GM18498 (cell line): ENCODE results near the gene CTSL.

Experiments
- ATAC-seq: cut with Tn5 transposase; IDR thresholded peaks from one replicate; pipeline ENCODE4 v1.9.1; 2021; ENCODE audit warnings: mild to moderate bottlenecking, moderate library complexity; ENCODE audit not compliant: unreplicated experiment

Gene CTSL

GRCh38 chr9:87699835-87700234 is 26.1 kb upstream of the CTSL start:
- no peak for ATAC-seq

- no peak for ATAC-seq
Observed at GRCh38 chr9:87701491-87701890, 24.4 kb upstream of the CTSL start.

GRCh38 chr9:87701931-87702421 is 23.9 kb upstream of the CTSL start:
- ATAC-seq = no peak

GRCh38 chr9:87702921-87703320 is 23.0 kb upstream of the CTSL start:
- no peak for ATAC-seq

- no peak for ATAC-seq
Observed at GRCh38 chr9:87703636-87704276, 22.2 kb upstream of the CTSL start.

GRCh38 chr9:87704342-87704741 is 21.6 kb upstream of the CTSL start:
- no peak for ATAC-seq

GRCh38 chr9:87706066-87706739 is 19.7 kb upstream of the CTSL start:
- ATAC-seq = no peak

- no peak for ATAC-seq
Observed at GRCh38 chr9:87707805-87708506, 18.0 kb upstream of the CTSL start.

- ATAC-seq = no peak
Observed at GRCh38 chr9:87708546-87708945, 17.4 kb upstream of the CTSL start.

- no peak for ATAC-seq
Observed at GRCh38 chr9:87708986-87709728, 16.8 kb upstream of the CTSL start.

- no peak for ATAC-seq
Observed at GRCh38 chr9:87710443-87710842, 15.5 kb upstream of the CTSL start.

GRCh38 chr9:87711857-87712800 is 13.8 kb upstream of the CTSL start:
- ATAC-seq = no peak

GRCh38 chr9:87712801-87713277 is 13.1 kb upstream of the CTSL start:
- ATAC-seq = no peak

GRCh38 chr9:87713278-87713987 is 12.5 kb upstream of the CTSL start:
- ATAC-seq = no peak

- ATAC-seq = no peak
Observed at GRCh38 chr9:87713988-87714330, 12.0 kb upstream of the CTSL start.

- ATAC-seq = no peak
Observed at GRCh38 chr9:87714819-87715218, 11.1 kb upstream of the CTSL start.

GRCh38 chr9:87716141-87716540 is 9.8 kb upstream of the CTSL start:
- ATAC-seq = no peak

GRCh38 chr9:87717456-87717855 is 8.5 kb upstream of the CTSL start:
- no peak for ATAC-seq

- ATAC-seq = no peak
Observed at GRCh38 chr9:87718231-87718630, 7.7 kb upstream of the CTSL start.
